Measurements from ENCODE around the gene SPR.

The SPR gene

GRCh38 chr2:72887032-72887739 is at the start of gene SPR:
SPR (plus strand) TSS chr2:72887408; CDS start chr2:72887433, 25 bp downstream.
- DNase-seq, result peak; percentile 61

- DNase-seq, result no peak
Observed at GRCh38 chr2:72840066-72840465, 47.1 kb upstream of the SPR start.

- no peak for DNase-seq
Observed at GRCh38 chr2:72841462-72842125, 45.6 kb upstream of the SPR start.

GRCh38 chr2:72843301-72843700 is 43.9 kb upstream of the SPR start:
- no peak for DNase-seq

- no peak for DNase-seq
Observed at GRCh38 chr2:72846171-72847095, 40.8 kb upstream of the SPR start.

GRCh38 chr2:72847534-72848315 is 39.5 kb upstream of the SPR start:
- DNase-seq, result no peak

GRCh38 chr2:72848436-72849137 is 38.6 kb upstream of the SPR start:
- no peak for DNase-seq

- no peak for DNase-seq
Observed at GRCh38 chr2:72849138-72849462, 38.1 kb upstream of the SPR start.

GRCh38 chr2:72851333-72851732 is 35.9 kb upstream of the SPR start:
- no peak for DNase-seq

- DNase-seq, result peak; percentile 72
Observed at GRCh38 chr2:72859831-72860262, 27.4 kb upstream of the SPR start.

GRCh38 chr2:72862239-72862988 is 24.8 kb upstream of the SPR start:
- peak; percentile 89 for DNase-seq

- no peak for DNase-seq
Observed at GRCh38 chr2:72863046-72863445, 24.2 kb upstream of the SPR start.

- no peak for DNase-seq
Observed at GRCh38 chr2:72864500-72864899, 22.7 kb upstream of the SPR start.

- no peak for DNase-seq
Observed at GRCh38 chr2:72871060-72871459, 16.1 kb upstream of the SPR start.

GRCh38 chr2:72871880-72872279 is 15.3 kb upstream of the SPR start:
- DNase-seq, result no peak

- DNase-seq, result no peak
Observed at GRCh38 chr2:72883356-72883962, 3.7 kb upstream of the SPR start.

GRCh38 chr2:72886505-72887031 is 640 bp upstream of the SPR start:
- no peak for DNase-seq

GRCh38 chr2:72887740-72888437 is 681 bp downstream of the SPR start:
- peak; percentile 54 for DNase-seq

GRCh38 chr2:72888438-72889202 is 1.4 kb downstream of the SPR start:
- no peak for DNase-seq
